BJ (cell line): ENCODE data around the gene CCIN. TPM values are rescaled to one million over a fixed set of nuclear protein-coding genes. Genes with fewer than 3 reads are reported as not detected.

Experiments
- CTCF ChIA-PET: fragments of 350-600 bp; formaldehyde crosslinking; extraction: SDS; loops from one replicate; lab custom pipeline; 2021; ENCODE audit warnings: antibody characterized with exemption, inconsistent platforms; lab: Yijun Ruan, JAX
- POLR2A ChIA-PET: fragments of 300-600 bp; sonication (Branson Sonifier 250); formaldehyde crosslinking; extraction: SDS; loops from one replicate; lab custom pipeline; 2021; ENCODE audit warnings: antibody characterized with exemption; lab: Charles Lee
- DNase-seq: peaks from one replicate; pipeline ENCODE4 v3.0.0-alpha.2; 2011; ENCODE audit warnings: low read depth
- H3K27me3 ChIP-seq: 2 replicates; pipeline ENCODE4 v1.6.0; 2011; ENCODE audit warnings: low read length; ENCODE audit not compliant: control insufficient read depth, insufficient read depth
- H3K36me3 ChIP-seq: 2 replicates; pipeline ENCODE4 v1.5.1; 2011; ENCODE audit warnings: low read length; ENCODE audit not compliant: control insufficient read depth, insufficient read depth
- H3K4me3 ChIP-seq: 2 replicates; pipeline ENCODE4 v1.5.1; 2011; ENCODE audit warnings: low read depth, mild to moderate bottlenecking, control low read depth, low read length
- polyA plus RNA-seq: library from polyadenylated mRNA; depleted of rRNA; stranded (reverse); fragments of >200 nt; gene quantifications from 2 replicates; pipeline ENCODE4 v1.2.3, GENCODE V29; 2011; rRNA removed
- TF ChIP-seq, protein P1 (sequence below): IDR thresholded peaks from 2 replicates; pipeline ENCODE4 v1.5.1; 2011; ENCODE audit warnings: low read depth, mild to moderate bottlenecking, control low read depth, inconsistent platforms, low read length, moderate library complexity; ENCODE audit not compliant: insufficient read depth

CCIN gene
- polyA plus RNA-seq, 1 experiment = 1.7 TPM

DNA sequence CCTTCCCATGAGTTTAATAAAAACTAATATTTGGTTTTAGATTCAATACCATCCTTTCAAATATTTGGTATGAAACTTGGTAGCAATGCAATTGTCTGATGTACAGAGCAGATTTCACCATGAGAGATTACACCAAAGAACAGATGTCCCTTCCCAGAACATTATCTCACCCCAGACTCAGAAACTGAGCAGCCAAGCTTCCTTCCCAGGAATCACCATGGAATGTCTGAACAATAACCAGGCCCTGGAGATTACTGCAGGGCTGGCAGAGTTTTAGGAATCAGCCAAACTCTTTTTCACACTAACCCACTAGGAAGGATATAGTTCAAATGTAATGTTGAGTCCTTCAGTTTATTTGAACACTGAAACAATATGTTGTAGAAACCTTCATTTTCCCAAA is 45.4 kb downstream of the CCIN start:
- no peak for DNase-seq
- Histone ChIP-seq H3K4me3 (no peak overlapping the region), H3K36me3 (peaks cover 23% of the 10 kb centered on the region), H3K27me3 (no peaks in the 10 kb centered on the region)
- TF ChIP-seq, protein P1, sequence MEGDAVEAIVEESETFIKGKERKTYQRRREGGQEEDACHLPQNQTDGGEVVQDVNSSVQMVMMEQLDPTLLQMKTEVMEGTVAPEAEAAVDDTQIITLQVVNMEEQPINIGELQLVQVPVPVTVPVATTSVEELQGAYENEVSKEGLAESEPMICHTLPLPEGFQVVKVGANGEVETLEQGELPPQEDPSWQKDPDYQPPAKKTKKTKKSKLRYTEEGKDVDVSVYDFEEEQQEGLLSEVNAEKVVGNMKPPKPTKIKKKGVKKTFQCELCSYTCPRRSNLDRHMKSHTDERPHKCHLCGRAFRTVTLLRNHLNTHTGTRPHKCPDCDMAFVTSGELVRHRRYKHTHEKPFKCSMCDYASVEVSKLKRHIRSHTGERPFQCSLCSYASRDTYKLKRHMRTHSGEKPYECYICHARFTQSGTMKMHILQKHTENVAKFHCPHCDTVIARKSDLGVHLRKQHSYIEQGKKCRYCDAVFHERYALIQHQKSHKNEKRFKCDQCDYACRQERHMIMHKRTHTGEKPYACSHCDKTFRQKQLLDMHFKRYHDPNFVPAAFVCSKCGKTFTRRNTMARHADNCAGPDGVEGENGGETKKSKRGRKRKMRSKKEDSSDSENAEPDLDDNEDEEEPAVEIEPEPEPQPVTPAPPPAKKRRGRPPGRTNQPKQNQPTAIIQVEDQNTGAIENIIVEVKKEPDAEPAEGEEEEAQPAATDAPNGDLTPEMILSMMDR = no peak
- POLR2A ChIA-PET = no interaction called here
- CTCF ChIA-PET = no interaction called here

DNA sequence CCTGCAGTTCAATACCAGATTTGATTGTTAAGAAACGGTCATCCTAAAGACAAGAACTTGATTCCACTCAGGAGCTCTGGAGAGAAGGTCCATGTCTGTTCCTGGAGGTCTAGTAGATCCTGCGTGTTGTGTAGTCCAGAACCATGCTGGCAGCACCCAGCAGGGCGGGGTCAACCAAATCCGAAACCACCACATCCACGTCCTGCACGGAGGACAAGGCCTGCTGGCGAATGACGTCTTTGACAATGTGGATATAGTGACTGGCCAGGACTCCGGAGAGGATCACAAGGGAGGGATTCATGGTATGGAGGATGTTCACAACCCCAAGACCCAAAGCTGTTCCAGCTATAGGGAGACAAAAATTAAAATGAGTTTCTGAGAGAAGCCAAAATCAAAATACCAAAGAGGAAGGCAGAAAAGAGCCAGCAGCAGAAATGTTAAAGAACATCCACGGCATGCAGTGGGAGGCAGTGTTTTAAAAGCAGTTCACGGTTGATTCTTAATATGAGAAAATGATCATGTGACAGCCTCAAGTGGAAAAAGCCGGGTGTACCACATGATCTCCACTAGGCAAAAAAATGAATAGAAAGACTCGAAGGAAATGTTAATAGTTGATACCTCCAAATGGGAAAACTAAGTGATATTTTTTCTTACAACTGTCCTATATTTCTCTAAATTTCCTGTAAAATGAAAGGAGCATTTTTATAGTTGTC is 48.2 kb downstream of the CCIN start:
- peaks cover 19% of the 10 kb centered on the region for H3K36me3 ChIP-seq
- no peak for DNase-seq
- no peak overlapping the region for H3K4me3 ChIP-seq
- CTCF ChIA-PET = no interaction called here
- TF ChIP-seq, protein P1 = no peak
- POLR2A ChIA-PET = no interaction called here
- no peaks in the 10 kb centered on the region for H3K27me3 ChIP-seq

DNA sequence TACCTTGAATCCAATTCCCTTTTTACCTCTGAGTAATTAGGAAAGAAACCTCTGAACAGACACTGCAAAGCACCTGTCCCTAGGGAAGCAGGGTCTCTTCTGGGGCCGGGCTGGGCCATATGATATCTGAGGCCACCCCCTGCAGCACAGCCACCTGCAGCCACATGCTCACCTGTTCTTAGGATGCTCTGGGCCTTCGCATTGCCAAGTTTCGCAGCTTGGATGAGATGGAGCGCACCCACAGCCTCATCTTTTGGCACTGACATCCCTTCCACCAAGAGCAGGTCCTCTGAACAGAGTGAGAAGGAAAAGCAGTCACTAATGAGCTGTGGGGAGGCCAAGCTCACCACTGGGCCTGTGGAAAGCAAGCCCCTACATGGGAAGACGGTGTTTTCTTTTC is 48.8 kb downstream of the CCIN start:
- no peak overlapping the region for H3K4me3 ChIP-seq
- no peaks in the 10 kb centered on the region for H3K27me3 ChIP-seq
- TF ChIP-seq, protein P1 = no peak
- ChIA-PET POLR2A (no interaction called here), CTCF (no interaction called here)
- peaks cover 21% of the 10 kb centered on the region for H3K36me3 ChIP-seq
- DNase-seq = no peak

DNA sequence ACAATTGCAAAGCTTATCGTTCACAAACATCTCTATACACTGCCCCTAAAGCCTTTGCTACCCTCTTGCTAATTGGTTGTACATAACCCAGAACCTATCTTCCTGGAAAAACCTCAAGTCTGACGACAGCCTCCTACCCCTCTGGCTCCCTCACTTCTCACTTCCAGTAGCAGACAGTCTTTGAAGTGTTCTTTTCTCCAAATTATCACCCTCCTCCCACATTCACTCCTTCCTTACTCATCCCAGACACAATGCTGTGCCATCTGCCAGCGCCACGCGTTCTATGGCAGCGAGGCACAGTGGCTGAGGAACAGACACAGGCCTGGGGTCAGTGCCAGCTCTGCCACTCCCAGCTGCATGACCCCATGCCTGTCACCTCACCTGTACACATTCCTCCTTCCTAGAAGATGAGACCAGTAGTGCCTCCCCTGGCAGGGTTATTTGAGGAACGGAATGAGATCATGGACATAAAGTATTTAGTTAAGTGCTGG is 49.3 kb downstream of the CCIN start:
- POLR2A ChIA-PET = no interaction called here
- no peak for DNase-seq
- Histone ChIP-seq H3K4me3 (no peak overlapping the region), H3K27me3 (no peaks in the 10 kb centered on the region), H3K36me3 (peaks cover 19% of the 10 kb centered on the region)
- TF ChIP-seq, protein P1 = no peak
- CTCF ChIA-PET = no interaction called here

Other genes with a start within 250 kb of the CCIN start
- gene OR2S2, start 211.2 kb upstream of the CCIN start, polyA plus RNA-seq = 0.33 and 0.53 TPM in 2 replicates
- gene RECK, start 132.5 kb upstream of the CCIN start, polyA plus RNA-seq = 59.8 and 72.8 TPM in 2 replicates
- gene GLIPR2, start 32.7 kb upstream of the CCIN start, polyA plus RNA-seq = 23.7 and 26.3 TPM in 2 replicates
- gene CLTA, start 21.5 kb downstream of the CCIN start, polyA plus RNA-seq = 197 and 212 TPM in 2 replicates
- 14.7 and 16.7 TPM in 2 replicates for gene GNE, start 89.1 kb downstream of the CCIN start, polyA plus RNA-seq
- gene RNF38, start 230.9 kb downstream of the CCIN start, polyA plus RNA-seq = 14.3 and 20.0 TPM in 2 replicates